GM23338 (cell line): ENCODE data around the gene RPIA.

Experiments
- CTCF ChIP-seq, 2 experiments: fragments of 200-600 bp in 1 of 2; sonication (generic) in 1 of 2; conservative IDR thresholded peaks; 2 replicates each; pipeline versions ENCODE4 v1.5.1 to v1.6.1; 2016 to 2017; ENCODE audit warnings: antibody characterized with exemption in 2 of 2, low read depth in 2 of 2, mild to moderate bottlenecking in 2 of 2, moderate library complexity in 1 of 2
- EZH2 ChIP-seq: fragments of 200-600 bp; sonication (generic); IDR thresholded peaks from one replicate; pipeline ENCODE4 v1.8.0; 2017; ENCODE audit warnings: antibody characterized with exemption, mild to moderate bottlenecking, low read depth; ENCODE audit not compliant: unreplicated experiment
- JUNB ChIP-seq: IDR thresholded peaks from one replicate; pipeline ENCODE4 v1.6.1; 2016; ENCODE audit warnings: antibody characterized with exemption; ENCODE audit not compliant: unreplicated experiment

GRCh38 chr2:88753833-88754584, 62.5 kb downstream of the RPIA start:
- TF ChIP-seq CTCF (conservative IDR thresholded peaks at IDR 0.05; ENCODE audit: low read depth in 2 of 2) (no peak), EZH2 (no peak), JUNB (no peak)
